Central memory CD4-positive, alpha-beta T cell (primary cell): Measurements from ENCODE around the gene RAPGEF3.
A peak's percentile ranks its signal among the peaks of the same experiment; 100 is the strongest.

Experiments
- DNase-seq: peaks from one replicate; pipeline ENCODE4 v3.0.0; 2022
- total RNA-seq, 3 experiments: gene quantifications; one replicate each; lab custom pipeline; 2026; lab: John Stamatoyannopoulos, UW

Gene RAPGEF3
- 0 to 2.9 (median 0.77) reads per million in 3 experiments for total RNA-seq

GRCh38 chr12:47758834-47759690 is at the start of gene RAPGEF3:
RAPGEF3 (minus strand) TSS chr12:47758880; CDS start chr12:47758556, 324 bp downstream.
- DNase-seq, result peak; percentile 67

GRCh38 chr12:47808050-47808449 is 49.4 kb upstream of the RAPGEF3 start:
- DNase-seq, result peak; percentile 73

- DNase-seq, result no peak
Measured at GRCh38 chr12:47807338-47807737, 48.7 kb upstream of the RAPGEF3 start.

GRCh38 chr12:47805417-47805816 is 46.7 kb upstream of the RAPGEF3 start:
- DNase-seq, result no peak

GRCh38 chr12:47804171-47804570 is 45.5 kb upstream of the RAPGEF3 start:
- DNase-seq, result no peak

- no peak for DNase-seq
Measured at GRCh38 chr12:47803191-47803875, 44.7 kb upstream of the RAPGEF3 start.

- DNase-seq, result no peak
Measured at GRCh38 chr12:47802312-47802711, 43.6 kb upstream of the RAPGEF3 start.

GRCh38 chr12:47801904-47802246 is 43.2 kb upstream of the RAPGEF3 start:
- DNase-seq, result no peak

GRCh38 chr12:47801170-47801903 is 42.7 kb upstream of the RAPGEF3 start:
- no peak for DNase-seq

- no peak for DNase-seq
Measured at GRCh38 chr12:47800582-47800981, 41.9 kb upstream of the RAPGEF3 start.

GRCh38 chr12:47799357-47799955 is 40.8 kb upstream of the RAPGEF3 start:
- no peak for DNase-seq

GRCh38 chr12:47798382-47798948 is 39.8 kb upstream of the RAPGEF3 start:
- DNase-seq, result no peak

GRCh38 chr12:47797441-47797840 is 38.8 kb upstream of the RAPGEF3 start:
- DNase-seq, result no peak

- DNase-seq, result no peak
Measured at GRCh38 chr12:47795814-47796411, 37.2 kb upstream of the RAPGEF3 start.

GRCh38 chr12:47795121-47795813 is 36.6 kb upstream of the RAPGEF3 start:
- no peak for DNase-seq

GRCh38 chr12:47794679-47795078 is 36.0 kb upstream of the RAPGEF3 start:
- DNase-seq, result no peak

- no peak for DNase-seq
Measured at GRCh38 chr12:47793015-47793681, 34.5 kb upstream of the RAPGEF3 start.

GRCh38 chr12:47791874-47792273 is 33.2 kb upstream of the RAPGEF3 start:
- DNase-seq, result no peak

GRCh38 chr12:47791351-47791746 is 32.7 kb upstream of the RAPGEF3 start:
- DNase-seq, result no peak

GRCh38 chr12:47790676-47791350 is 32.1 kb upstream of the RAPGEF3 start:
- DNase-seq, result no peak
